H1 (cell line): Measurements from ENCODE around the gene MRPL11. TPM values are rescaled to one million over a fixed set of nuclear protein-coding genes. Genes with fewer than 3 reads are reported as not detected.

ENCODE experiments used
- FOSL1 ChIP-seq: IDR thresholded peaks from 2 replicates; pipeline ENCODE4 v1.6.1; 2011; ENCODE audit warnings: mild to moderate bottlenecking, low read depth, low read length, moderate library complexity; ENCODE audit not compliant: insufficient read depth
- KDM5A ChIP-seq: fragments of 200-600 bp; IDR thresholded peaks from 2 replicates; pipeline ENCODE4 v1.7.1; 2012; ENCODE audit warnings: mild to moderate bottlenecking, low read length, inconsistent platforms, mixed read lengths
- PHF8 ChIP-seq: fragments of 200-600 bp; sonication (generic); conservative IDR thresholded peaks from 2 replicates; pipeline ENCODE4 v1.7.1; 2012; ENCODE audit warnings: low read depth, mild to moderate bottlenecking, inconsistent platforms, low read length, moderate library complexity
- POU5F1 ChIP-seq: IDR thresholded peaks from 2 replicates; pipeline ENCODE4 v1.6.1; 2011; ENCODE audit warnings: low read depth, mild to moderate bottlenecking, low read length, moderate library complexity
- TAF1 ChIP-seq: IDR thresholded peaks from 2 replicates; pipeline ENCODE4 v1.6.1; 2011; ENCODE audit warnings: mild to moderate bottlenecking, low read depth, low read length
- ZNF274 ChIP-seq: IDR thresholded peaks from 2 replicates; pipeline ENCODE4 v1.7.0; 2012; ENCODE audit warnings: low read length, borderline replicate concordance; ENCODE audit errors: extremely low read depth
- polyA plus RNA-seq, 7 experiments: library from polyadenylated mRNA; depleted of rRNA in 3 of 7; stranded (reverse) in 5 of 7; unstranded in 2 of 7; fragments of >200 nt in 5 of 7; fragments of 200-250 nt in 2 of 7; gene quantifications; 1 replicate in 5 of 7; 2 replicates in 1 of 7; 4 replicates in 1 of 7; pipeline versions ENCODE4 v1.2.1 to v1.2.3, GENCODE V29; 2011 to 2013; ENCODE audit warnings: missing spikeins in 2 of 7, mixed read lengths in 2 of 7
- total RNA-seq: library from RNA; stranded (reverse); fragmentation: NEBNext Ultra II Directional; extraction: Animal tissue kit (Norgen Biotek cat#: 25700); gene quantifications from 2 replicates; pipeline ENCODE4 v1.2.1, GENCODE V29; 2021
- TF ChIP-seq, protein P1 (sequence below): IDR thresholded peaks from 2 replicates; pipeline ENCODE4 v1.6.1; 2012; ENCODE audit warnings: inconsistent platforms

MRPL11 gene
- total and polyA plus RNA-seq, 2 of the 8 experiments (the other 6 are each of a cell fraction or from before 2014, with no cell fraction given) = 105 to 141 TPM

- TF ChIP-seq ZNF274 (no peak), KDM5A (no peak), POU5F1 (no peak), FOSL1 (no peak), TAF1 (no peak), PHF8 (no peak)
- TF ChIP-seq, protein P1, sequence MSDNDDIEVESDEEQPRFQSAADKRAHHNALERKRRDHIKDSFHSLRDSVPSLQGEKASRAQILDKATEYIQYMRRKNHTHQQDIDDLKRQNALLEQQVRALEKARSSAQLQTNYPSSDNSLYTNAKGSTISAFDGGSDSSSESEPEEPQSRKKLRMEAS = no peak
- TF ChIP-seq, all 59 proteins: peak for 0
Observed at GRCh38 chr11:66468691-66469090, 30.0 kb upstream of the MRPL11 start (continued).
